Skin of body (tissue), 2 donors: ENCODE results near the gene PRKCZ. TPM values are rescaled to one million over a fixed set of nuclear protein-coding genes. Genes with fewer than 3 reads are reported as not detected.
A peak's percentile ranks its signal among the peaks of the same experiment; 100 is the strongest.

Experiments
- DNase-seq: peaks from one replicate; lab custom pipeline; 2025; lab: John Stamatoyannopoulos, UW
- total RNA-seq: library from RNA; depleted of rRNA; stranded (reverse); fragments of >200 nt; gene quantifications from one replicate; pipeline ENCODE4 v1.2.3, GENCODE V29; 2014

The PRKCZ gene
- total RNA-seq, 1 donor from 2014 or later: 10.8 TPM

DNA sequence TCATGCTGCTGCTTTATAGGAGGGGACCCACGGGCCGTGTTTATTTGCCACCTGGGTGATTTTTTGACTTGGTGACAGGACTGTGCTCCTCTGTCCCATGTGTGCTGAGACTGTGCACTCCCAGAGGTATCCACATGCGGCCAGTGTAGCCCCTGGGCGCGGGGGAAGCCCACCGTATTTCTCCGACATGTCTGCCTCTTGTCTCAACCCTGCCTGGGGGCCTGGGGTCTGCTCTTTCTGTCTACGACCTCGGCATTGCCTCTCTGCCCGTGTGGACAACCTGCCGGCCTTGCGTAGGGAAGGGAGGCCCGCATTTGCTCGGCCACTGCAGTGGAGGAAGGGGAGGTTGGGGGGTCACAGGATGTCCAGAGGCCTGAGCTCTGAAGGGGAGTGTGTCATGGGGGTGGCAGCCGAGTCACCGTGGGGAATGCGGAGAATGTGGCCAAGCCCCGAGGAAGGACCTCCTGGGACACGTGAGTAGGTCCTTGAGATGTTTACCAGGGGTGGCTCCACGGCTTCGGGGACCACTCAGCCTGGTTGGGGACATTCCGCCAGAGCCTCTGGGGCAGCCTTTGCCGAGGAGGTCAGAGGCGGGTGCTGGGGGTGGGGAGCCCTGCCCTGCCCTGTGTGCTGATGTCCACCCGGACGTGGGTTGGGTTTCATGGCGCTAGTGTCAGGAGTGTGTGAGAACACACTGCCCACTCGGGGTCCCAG, 11.0 kb downstream of the PRKCZ start:
- DNase-seq: no peak

DNA sequence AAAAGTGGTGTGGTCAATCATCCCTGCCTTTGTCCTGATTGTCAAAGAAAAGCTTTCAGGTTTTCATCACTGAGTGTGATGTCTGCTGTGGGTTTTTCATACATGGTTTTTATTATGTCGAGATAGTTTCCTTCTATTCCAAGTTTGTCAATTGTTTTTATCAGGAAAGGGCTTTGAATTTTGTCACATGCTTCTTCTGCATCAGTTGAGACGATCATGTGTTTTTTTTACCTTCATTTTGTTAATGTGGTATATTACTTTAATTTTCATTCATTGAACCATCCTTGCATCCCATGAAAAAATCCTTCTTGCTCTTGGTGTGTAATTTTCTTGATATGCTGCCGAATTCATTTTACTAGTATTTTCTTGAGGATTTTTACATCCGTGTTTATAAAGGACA, 15.5 kb downstream of the PRKCZ start:
- no peak for DNase-seq

DNA sequence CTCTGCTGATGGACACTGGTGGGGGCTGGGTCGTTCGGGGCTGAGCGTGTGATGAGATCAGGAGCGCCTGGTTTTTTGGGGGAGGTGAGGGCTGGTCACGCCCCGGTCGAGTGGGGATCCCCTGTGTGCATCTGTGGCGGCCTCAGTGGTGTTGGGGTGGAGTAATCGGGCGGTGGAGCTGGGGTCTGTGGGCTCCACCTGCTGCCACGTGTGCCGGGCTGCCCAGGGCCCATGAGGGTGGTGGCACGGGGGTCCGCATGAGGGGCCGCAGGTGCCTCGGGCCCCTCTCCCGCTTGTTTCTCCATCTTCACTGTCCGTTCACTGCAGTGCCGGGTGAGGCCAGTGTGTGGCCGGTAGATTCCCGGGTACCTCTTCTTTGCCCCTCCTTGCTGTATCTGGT, 17.2 kb downstream of the PRKCZ start:
- DNase-seq: no peak

DNA sequence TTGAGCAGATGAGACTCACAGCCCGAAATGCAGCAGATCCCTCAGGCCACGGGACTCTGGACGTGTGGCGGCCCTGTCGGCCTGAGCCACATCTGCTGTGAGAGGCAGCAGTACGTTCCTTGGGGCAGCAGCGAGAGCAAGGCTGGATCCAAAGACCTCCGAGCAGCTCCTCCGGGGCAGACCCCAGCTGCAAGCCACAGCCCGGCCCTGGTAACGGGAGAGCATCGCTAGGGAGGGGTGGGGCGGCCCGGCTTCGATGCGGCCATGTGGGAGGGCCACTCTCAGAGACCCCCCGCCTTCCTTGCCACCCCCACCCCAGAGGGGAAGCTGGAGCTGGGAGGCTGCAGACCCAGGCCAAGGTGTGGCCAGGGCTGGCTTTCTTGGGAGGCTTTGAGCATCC, 17.8 kb downstream of the PRKCZ start:
- DNase-seq: no peak

DNA sequence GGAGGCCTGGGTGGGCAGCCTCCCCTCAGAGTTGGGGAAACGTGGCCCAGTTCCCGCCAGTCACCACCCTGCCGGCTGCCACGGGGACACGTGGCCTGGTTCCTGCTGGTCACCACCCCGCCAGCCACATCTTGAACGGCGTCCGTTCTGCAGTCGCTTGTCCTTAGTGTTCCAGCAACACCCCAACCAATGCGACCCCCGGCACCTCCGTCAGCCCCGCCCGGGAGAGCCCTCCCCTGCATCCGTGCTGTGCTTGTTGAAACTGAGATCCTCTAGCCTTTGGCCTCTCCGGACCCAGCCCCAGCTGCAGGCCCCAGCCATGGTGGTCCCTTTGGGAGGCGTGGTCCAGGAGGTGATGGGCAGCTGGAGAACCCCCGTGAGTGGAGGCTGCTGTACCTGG, 18.7 kb downstream of the PRKCZ start:
- DNase-seq: no peak

DNA sequence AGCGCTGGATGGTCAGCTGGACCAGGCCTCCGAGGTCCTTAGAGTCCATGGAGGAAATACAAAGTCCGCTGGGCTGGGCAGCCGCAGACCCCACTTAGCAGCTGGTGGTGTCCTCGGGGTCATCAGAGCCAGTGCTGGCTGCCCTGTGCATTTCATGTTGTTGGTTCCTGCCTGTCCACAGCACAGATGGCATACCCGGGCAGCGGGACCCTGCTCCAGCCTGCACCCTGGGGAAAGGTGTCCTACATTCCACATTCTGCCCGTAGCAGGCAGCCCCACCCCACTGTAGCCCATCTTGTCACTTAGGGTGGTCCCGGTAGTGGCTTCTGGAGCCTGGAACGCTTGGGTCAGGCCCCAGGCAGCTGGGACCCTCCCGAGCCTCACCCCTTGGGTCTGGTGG, 19.8 kb downstream of the PRKCZ start:
- no peak for DNase-seq

DNA sequence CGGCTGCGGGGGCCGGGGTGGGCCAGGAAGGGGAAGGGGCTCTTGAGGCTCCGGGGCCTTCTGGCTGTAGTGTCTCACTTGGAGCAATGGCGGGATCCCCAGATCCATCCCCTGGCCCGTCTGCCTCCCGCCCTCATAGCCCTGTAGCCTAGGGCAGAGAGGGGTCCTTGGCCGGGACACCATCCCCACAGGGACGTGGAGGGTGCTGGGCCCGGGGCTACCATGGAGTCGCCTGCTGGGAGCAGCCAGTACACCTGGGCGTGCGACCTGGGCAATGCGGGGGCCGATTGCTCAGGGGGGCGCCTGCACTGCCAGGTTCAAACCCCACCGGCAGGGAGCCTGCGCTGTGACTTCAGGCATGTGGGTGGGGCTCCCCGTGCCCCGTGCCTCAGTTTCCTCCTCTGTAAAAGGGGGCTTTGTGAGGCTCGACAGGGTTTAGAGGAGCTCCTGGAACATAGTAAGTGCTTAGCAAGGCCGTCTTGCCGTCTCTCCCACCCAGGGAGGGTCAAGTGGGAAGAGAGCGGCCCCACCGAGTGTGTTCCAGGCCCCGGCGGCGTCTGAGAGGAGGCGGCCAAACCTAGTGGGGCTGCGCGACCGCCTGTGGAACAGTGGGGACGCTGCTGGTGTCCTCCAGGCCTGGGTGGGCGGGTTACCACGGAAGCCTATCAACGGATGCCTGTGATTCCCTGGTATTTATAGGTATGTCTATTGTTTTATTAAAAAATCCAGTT, 20.8 kb downstream of the PRKCZ start:
- no peak for DNase-seq

DNA sequence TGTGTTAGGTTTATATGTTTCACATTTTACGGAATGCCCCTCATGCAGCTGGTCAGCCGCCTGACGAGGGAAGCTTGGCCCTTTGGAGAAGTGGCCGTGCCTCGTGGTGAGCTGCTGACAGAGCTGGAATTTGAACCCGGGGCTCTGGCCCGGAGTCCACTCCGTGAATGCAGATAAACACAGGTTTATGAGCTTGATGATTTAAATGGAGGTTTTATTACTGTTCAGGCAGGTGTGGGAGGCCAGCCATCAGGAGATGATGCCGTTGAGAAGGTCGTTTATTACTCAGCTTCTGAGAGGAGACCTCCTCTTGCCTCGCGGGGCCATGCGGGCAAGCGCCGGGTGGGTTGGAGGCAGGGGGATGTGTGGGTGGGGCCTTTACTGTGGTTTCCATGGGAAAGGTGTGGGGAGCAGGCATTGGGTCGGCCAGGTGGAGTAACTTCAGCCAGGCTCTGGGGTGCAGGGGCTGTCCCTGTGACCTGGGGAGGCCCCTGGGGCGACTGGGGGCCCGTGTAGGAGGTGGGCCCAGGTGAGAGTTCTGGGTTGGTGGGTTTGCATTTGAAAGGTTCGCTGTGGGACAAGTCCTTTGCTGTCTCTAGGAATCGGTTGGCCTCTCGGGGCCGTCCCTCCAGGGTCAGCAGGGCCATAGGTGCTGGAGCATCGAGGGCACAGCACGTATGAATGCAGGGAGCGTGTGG, 22.0 kb downstream of the PRKCZ start:
- no peak for DNase-seq

DNA sequence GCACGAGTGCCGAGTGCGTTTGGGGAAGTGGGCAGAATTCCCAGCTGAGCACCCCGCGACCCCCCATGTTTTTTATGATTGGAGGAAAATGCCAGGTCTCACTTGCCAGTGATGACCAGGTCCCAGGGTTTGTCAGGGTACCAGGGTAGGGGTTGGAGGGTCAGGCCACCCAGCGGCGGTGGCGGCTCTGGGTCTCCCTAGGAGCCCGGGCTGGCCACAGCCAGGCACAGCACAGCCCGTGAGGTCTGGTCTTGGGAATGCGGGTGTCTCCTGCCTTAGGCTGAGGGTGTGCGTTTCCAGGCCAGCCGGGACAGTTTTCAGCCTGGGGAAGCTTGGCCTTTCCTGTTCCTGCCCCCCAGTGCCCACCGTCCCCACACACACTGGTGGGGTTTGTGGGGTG, 22.7 kb downstream of the PRKCZ start:
- no peak for DNase-seq

DNA sequence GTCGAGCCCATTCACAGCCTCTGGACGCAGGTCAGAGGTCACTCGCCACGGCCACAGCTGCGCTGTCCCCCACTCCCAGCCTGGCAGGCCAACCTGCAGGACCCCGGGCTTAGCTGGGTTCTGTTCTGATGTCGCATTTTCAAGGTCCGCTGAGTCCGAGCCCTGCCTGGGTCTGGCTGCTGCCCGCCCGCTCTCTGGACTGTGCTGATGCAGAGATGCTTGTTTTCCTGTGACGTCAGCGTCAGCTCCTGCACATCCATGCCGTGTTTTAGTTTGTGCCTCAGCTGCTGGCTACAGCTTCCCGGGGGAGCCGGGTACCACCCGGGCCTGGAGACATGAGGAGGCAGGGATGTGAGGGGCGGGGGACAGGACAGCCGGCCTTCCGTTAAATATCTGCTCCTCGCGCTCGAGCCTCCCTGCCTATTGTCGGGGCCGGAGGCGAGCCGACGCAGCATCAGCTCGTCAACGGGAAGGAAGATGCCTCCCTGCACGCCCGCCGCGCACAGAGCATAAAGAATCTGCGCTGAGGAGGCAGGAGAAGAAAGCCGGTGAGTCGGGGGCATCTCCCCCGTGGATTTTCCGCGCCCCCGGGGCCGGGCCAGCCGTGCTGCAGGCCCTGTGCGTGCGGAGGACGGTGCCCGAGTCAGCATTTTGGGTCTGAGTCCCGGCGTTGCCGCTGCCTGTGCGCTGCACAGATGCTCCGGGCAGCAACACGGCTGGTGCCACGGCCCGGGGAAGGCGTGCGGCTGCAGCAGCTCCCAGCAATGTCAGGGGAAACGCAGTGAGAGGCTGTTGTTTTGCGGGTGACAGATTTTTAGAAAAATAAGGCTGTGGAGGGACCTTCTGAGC, 23.4 kb downstream of the PRKCZ start:
- peak; percentile 18 for DNase-seq

DNA sequence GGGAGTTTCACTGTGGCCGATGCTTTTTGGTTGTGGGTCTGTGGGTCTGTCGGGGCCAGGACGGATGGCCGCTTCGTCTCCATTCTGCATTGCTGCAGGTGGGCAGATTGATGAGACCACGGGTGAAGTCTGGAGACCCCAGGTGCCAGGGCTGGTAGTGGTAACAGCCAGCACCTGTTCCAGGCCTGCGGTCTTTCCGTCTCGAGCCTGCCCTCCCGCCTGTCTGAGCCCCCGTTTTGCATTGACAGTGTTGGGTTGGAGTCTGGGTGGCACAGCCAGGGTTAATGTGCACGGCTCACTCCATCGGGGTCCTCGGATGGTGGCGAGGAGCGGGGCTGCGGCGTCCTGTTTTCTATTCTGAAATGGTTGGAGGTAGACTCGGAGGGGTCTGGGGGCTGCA, 24.2 kb downstream of the PRKCZ start:
- no peak for DNase-seq

DNA sequence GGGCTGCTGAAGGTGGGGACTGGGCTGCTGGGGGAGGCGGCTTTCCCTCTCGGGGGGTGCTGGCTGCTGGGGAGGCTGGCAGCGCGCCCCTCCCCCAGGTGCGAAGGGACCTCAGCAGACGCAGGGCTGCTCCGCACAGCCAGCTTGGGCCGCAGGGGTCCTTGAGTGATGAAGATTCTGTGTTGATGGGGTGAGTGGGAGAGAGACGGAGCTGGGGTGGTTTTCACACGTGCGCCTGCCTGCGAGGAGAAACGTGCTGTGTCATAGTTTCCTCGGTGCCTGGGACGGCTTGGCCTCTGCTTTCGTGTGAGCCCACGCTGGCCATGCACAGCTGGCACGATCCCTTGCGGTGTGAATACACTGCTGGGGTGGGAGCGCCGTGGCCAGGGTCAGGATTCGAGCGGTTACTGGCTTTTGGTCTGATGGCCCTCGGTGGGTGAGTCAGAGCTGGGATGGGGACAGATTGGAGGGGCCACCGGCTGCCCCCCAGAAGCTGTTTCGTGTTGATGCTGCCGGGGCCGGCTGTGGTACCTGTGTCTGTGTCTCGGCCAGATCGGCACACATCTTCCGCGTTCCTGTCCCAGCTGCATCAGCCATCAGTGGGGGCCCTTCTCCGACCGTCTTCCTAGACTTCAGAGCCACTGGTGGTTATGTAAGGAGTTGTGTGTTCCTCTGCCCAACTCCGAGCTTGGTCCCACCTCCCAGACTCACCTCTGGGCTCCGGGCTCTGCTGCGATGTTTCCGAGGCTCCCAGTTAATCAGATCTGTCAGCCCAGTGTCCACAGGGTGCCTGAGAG, 24.9 kb downstream of the PRKCZ start:
- DNase-seq: no peak

DNA sequence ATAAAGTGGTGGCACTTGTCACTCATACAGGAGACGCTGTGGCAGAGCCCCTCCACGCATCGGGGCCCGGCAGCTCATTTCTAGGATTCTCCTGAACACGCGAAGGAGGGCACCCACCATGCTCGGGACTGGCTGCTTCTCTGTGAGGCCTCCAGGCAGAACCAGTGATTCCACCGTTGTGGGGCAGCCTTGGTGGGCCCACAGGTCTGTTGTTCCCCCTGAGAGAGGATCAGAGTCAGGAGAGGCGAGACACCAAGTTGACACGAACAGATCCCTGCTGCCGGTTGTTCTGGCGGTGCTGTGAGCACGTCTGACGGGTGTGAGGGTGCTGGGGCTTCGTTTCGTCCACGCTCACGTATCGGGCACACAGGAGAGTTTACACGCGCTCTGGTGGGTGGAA, 26.6 kb downstream of the PRKCZ start:
- DNase-seq: no peak

DNA sequence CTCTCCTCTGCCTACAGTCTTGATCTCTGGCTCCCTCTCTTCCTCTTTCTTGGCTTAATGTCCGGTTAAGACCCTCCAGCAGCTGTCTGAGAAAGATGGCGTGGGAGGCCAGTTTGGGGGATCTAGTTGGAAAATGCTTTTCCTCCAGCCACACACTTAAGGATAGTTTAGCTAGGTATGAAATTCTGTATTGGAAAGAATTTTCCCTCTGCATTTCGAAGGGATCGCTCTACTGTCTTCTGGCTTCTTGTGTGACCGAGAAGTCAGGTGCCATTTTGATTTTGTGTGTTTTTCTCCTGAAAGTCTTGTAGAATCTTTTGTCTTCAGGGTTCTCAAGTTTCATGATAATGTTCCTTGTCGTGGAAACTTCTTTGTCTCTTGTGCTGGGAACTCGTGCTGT, 28.0 kb downstream of the PRKCZ start:
- DNase-seq: no peak

DNA sequence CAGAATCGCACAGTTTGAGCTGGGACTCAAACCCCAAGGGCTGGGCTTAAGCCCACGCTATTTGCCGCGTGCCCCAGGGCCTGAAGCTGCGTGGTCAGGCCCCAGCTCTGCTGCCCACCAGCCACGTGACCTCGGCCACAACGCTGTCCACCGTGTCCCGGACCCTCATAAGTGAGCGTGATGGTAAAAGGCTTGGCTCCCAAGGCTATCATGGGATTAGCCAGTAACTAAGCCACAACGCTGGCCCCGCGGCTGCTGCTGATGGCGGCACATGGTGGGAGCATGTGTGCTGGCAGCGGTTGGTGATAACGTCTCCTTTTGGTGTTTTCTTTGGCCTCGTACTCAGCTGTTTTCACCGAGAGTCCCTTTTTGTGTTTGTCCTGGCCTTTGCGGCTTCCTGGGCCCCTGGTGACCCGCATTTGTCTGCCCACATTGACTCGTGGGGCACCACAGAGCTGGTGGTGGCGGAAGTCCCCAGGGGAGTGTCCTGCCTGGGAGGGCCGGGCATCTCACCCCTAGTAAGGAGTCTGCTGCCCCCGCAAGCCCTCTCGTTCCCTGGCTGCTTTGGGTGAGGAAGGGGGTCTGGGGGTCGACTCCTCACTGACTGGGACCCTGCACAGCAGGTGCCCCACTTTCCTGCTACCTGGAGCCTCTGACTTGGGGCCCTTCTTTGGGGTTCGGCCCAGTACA, 29.3 kb downstream of the PRKCZ start:
- DNase-seq: no peak

DNA sequence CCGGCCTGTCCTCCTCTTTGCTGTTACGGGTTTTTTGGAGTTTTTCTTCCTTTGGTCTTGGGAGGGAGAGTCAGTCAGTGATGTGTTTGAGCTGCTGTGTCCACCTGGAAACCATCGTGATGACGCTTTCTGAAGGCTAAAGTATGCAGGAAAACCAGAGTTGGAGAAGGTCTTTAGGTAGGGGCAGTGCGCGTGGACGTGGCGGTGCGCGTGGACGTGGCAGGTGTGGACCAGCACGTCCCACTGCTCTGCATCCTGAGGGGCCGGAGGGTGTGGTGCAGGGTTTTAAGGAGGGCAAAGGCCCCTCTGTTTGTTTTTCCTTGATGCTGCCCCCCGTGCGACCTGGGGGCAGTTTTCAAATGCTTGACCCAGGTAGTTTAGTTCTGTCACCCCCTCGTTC, 29.9 kb downstream of the PRKCZ start:
- DNase-seq: no peak

DNA sequence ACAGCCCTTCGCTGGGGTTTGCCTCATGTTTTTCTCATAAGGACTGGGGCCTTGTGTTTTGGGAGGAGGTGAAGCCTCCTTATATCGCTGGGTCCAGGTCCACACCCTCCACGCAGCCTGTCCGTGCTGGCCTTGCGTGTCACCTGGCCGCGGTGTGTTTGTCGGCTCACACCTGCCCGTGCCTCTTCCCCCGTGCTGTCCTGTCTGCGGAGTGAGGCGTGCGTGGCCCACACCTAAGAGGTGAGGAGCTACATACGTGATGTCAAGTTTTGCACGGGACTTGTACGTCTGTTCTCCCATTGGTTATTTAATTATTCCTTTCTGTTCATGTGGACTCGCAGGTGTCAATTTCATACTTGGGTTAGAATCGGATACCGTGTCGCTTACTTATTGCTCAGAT, 30.7 kb downstream of the PRKCZ start:
- no peak for DNase-seq

DNA sequence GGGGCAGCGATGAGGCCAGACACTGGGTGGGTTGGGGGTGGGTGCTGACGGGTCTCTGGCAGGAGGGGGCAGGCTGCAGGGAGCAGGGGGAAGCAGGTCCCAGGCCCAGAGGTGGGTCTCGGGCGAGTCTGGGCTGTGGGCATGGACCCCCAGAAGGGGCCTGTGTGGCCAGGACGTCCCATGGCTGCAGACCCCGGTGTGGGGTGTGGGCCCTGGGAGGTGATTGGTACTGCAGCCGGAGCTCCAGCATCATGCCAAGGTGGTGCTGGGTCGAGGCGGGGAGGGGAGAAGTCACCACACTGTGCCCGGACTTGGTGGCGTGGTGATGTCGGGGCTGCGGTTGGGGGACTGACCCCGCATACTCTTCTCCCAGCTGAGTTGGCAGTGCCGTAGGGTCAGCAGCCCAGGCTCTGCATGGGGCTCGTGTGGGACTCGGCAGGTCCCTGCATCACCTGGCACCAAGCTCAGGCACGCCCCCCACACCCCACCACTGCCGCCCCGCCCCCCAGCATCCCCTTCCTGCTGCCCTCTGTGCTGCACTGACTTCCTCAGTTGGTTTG, 31.2 kb downstream of the PRKCZ start:
- no peak for DNase-seq

DNA sequence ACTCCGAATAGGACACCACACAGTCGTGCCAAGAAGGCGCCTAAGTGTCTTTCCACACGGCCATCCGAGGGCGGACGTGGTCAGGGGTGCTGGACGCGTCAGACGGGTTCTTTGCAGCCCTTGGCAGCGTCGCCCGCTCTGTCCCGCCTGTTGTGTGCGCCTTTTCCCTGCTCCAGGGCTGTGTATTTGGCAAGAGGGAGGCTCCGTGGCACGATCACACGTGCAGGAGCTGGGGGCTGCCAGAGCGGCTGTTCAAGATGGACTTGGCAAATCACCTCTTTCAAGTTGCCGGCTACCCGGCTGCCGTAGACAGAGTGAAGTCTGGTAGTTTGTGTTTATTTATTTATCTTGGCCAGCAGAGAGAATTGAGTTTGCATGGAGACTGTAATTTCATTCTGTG, 31.9 kb downstream of the PRKCZ start:
- no peak for DNase-seq

DNA sequence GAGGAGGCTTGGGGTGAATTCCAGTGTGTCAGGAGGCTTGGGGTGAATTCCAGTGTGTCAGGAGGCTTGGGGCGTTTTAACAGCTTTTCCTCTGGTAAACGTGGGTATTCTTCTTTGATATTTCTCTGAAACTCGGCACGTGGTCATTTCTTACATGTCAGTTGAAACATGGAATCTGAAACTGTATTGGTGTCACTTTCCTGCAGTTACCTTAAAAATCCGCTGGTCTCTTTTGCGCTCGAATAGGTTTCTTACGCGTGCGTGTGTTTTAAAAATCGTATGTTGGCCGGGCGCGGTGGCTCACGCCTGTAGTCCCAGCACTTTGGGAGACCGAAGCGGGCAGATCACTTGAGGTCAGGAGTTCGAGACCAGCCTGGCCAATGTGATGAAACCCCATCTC, 33.5 kb downstream of the PRKCZ start:
- no peak for DNase-seq
